PFSK-1 (cell line): ENCODE results near the gene KCND1.

Source experiments
- FOXP2 ChIP-seq: optimal IDR thresholded peaks from 2 replicates; pipeline ENCODE3; 2011; ENCODE audit warnings: borderline replicate concordance, control low read depth, inconsistent platforms; ENCODE audit not compliant: insufficient read depth; ENCODE audit errors: extremely low read length, extremely low read depth
- POLR2AphosphoS5 ChIP-seq: IDR thresholded peaks from 2 replicates; pipeline ENCODE4 v1.6.1; 2012; ENCODE audit warnings: low read depth, mild to moderate bottlenecking, control low read depth, low read length, moderate library complexity
- REST ChIP-seq, 2 experiments: IDR thresholded peaks; 2 replicates each; pipeline versions ENCODE4 v1.6.1 to v1.8.0; 2011 to 2012; ENCODE audit warnings: low read depth in 2 of 2, low read length in 2 of 2, control low read depth in 1 of 2, inconsistent platforms in 1 of 2, mild to moderate bottlenecking in 1 of 2, moderate library complexity in 1 of 2; ENCODE audit not compliant: insufficient read depth in 1 of 2
- SIN3A ChIP-seq: IDR thresholded peaks from 2 replicates; pipeline ENCODE4 v1.6.1; 2012; ENCODE audit warnings: mild to moderate bottlenecking, low read length, moderate library complexity, borderline replicate concordance; ENCODE audit not compliant: insufficient read depth
- TAF1 ChIP-seq: IDR thresholded peaks from 2 replicates; pipeline ENCODE4 v1.6.1; 2012; ENCODE audit warnings: low read length, control low read depth, borderline replicate concordance; ENCODE audit not compliant: insufficient read depth

DNA sequence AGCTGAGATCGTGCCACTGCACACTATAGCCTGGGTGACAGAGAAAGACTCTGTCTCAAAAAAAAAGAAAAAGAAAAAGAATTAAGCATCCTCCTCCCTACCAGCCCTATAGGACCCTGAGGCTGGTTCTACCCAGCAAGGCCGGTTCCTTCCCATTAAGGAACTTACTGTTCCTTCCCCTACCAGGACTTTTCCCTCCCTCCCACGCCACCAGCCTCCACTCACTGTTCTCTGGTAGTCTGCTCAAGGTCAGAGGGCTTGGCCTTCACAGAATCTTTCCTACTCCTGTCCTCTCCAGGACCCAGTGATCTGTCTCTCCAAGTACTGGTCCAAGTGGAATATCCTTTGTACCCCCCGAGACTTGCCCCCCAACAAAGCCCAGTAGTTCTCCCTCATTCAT is 29.0 kb upstream of the KCND1 start:
- TF ChIP-seq REST (IDR thresholded peaks at IDR 0.05; ENCODE audit: insufficient read depth in 1 of 2, low read depth in 2 of 2, low read length in 2 of 2) (no peak), TAF1 (no peak), POLR2AphosphoS5 (no peak), SIN3A (no peak), FOXP2 (no peak)
